HG02759 (cell line): ENCODE data around the gene PRPSAP1.
"Not testable (repeated sequence)": the region's sequence is repeated elsewhere in the genome, so short reads cannot be mapped to it uniquely, and the experiment has no call there.

Source experiments
- ATAC-seq: cut with Tn5 transposase; IDR thresholded peaks from one replicate; pipeline ENCODE4 v1.9.1; 2021; ENCODE audit warnings: mild to moderate bottlenecking, moderate library complexity; ENCODE audit not compliant: unreplicated experiment

The PRPSAP1 gene

GRCh38 chr17:76327696-76328095 lies 26.0 kb downstream of the PRPSAP1 start:
- ATAC-seq: no peak

GRCh38 chr17:76326306-76326705 lies 27.4 kb downstream of the PRPSAP1 start:
- no peak for ATAC-seq

DNA sequence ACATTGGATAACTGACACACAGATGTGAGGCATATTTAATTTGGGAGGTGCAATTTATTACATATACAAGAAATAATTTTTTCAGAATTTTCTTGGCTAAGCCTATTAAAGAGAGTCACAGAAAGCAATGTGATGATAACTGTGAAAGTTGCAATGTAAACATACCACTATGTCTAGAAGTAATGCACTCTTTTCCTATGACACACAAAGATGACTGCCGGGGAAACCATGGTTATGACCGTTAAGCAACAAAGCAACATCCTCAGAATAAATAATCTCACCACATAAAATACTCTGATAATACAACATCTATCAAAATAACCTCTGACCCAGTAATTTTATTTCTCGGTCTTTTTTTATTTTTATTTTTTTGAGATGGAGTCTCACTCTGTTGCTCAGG lies 35.1 kb downstream of the PRPSAP1 start:
- ATAC-seq: no peak

GRCh38 chr17:76317535-76317934 lies 36.2 kb downstream of the PRPSAP1 start:
- ATAC-seq: no peak

- ATAC-seq: no peak
These were observed 39.1 kb downstream of the PRPSAP1 start for GRCh38 chr17:76314392-76315227.

- ATAC-seq: no peak
These were observed 41.0 kb downstream of the PRPSAP1 start for GRCh38 chr17:76312735-76313134.

GRCh38 chr17:76309461-76309860 lies 44.3 kb downstream of the PRPSAP1 start:
- ATAC-seq: no peak

GRCh38 chr17:76307966-76308338 lies 45.8 kb downstream of the PRPSAP1 start, which contains the start of gene QRICH2:
QRICH2 (minus strand) TSS chr17:76308276; CDS start chr17:76307998, 278 bp downstream.
- ATAC-seq: no peak

GRCh38 chr17:76307299-76307965 lies 46.3 kb downstream of the PRPSAP1 start:
- ATAC-seq: no peak

- not testable (repeated sequence) for ATAC-seq
These were observed 48.6 kb downstream of the PRPSAP1 start for GRCh38 chr17:76305135-76305454.

DNA sequence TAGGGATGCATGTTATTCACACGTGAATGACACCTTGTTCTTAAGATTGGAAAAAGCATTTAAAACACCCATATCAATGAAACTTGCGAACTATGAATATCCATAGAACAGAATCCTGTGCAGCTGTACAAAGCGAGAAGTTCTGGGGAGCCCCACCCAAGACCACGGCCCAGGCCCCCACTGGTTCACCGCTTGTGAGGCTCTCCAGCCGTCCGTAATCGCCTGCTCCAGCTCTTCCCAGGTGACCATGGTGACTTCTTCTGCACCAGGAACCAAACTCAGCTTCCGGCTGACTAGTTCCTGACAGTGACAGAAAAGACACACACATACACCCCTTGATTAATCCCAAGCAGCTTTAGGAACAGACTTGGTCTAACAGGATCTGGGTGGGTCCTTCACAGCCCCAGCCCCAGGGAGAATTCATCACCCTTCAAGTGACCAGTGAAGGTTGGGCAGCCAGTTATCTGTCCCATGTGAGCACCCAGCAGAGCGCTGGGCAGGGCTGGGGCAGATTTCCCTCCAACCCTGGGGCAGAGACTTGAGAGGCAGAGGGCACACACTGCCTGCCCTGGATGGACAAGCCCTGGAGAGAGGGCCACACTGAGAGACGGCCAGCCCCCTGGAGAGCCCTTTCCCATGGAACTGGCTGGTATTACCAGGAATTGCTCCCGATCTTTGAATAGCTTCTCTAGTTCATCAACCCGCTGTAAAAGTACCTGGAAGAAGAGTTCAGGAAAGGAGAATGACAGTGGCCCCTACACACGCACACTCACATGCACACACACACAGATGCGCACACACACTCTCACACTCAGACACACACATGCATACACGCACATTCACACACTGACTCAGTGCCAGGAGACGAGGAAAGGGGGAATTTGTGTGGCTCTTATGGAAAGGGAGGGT lies 49.2 kb downstream of the PRPSAP1 start:
- ATAC-seq: no peak

DNA sequence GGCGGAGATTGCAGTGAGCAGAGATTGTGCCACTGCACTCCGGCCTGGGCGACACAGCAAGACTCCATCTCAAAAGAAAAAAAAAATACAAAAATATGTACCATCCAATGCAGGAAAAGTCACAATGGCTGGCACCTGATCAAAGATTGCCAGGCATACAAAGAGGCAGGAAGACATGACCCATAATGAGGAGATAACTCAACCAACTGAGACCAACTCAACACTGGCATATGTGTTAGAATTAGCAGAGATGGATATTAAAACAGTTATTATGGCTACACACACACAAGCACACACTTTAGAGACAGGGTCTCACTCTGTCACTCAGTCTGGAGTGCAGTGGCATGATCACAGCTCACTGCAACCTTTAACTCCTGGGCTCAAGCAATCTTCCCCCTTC lies 56.3 kb downstream of the PRPSAP1 start:
- no peak for ATAC-seq

DNA sequence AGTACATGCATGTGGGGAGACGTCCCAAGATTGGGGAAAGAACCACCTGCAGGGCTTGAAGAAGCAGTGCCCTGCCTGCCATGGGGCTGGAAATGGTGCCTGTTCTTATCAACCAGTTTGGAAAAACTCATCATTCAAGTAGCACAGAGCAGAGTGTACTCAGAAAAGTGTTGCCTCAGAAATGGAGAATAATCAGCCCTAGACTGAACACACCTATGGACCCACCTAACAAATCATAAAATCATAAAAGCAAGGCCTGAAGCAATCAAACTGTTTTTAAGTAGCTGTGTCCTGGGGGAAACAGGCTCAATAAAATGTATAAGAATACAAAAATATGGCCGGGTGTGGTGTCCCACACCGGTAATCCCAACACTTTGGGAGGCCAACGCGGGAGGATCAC lies 56.8 kb downstream of the PRPSAP1 start:
- ATAC-seq: no peak

DNA sequence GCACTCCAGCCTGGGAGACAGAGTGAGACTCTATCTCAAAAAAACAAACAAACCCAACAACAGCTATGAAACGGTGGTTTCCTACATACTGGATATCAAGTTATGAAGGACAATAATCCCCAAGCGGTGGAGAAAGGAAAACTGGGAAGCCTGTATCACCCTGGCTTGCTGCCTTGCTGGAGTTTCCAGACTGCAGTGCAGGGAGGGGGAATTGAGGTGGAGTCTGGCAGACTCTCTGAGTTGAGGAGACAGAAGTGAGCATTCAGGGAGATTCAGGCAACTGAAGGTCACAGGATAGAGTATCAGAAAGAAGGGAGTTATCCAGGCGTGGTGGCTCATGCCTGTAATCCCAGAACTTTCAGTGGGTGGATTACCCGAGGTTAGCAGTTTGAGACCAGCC lies 57.5 kb downstream of the PRPSAP1 start:
- no peak for ATAC-seq

DNA sequence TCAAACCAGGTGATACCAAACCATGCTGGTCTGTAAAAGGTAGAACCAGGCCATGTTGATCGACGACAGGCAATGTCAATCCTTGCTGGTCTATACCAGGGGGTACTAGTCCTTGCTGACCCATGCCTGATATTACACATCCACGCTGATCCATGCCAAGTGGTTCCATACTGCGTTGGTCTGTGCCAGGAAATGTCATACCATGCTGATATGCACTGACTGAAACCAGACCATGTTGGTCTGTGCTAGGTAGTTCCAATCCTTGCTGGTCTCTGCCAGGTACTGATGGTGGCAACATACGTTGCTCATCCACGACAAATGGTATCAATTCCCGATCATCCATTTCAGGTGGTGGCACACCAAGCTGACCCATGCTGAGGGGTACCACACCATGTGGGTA lies 60.6 kb downstream of the PRPSAP1 start:
- ATAC-seq: no peak

GRCh38 chr17:76292567-76292966 lies 61.1 kb downstream of the PRPSAP1 start:
- no peak for ATAC-seq

- ATAC-seq: no peak
These were observed 71.9 kb downstream of the PRPSAP1 start for GRCh38 chr17:76281573-76282371.

DNA sequence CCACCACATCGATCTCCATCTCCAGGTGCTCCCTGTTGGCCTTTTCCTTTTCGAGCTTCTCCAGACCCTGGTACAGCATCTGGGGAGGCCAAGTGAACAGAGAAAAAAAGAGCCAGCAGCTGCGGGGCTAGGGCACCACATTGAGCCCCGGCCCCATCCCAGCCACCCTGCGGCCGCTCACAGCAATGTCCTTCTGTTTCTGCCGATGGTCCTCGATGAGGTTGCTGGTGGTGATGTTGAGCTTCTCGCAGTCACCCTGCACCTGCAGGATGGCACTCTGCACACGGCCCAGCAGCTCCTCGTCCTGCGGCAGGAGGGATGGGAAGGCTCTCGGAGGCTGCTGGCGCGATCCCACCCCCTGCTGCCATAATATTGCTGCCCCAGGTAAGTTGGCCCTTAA lies 73.1 kb downstream of the PRPSAP1 start:
- no peak for ATAC-seq

- no peak for ATAC-seq
These were observed 73.9 kb downstream of the PRPSAP1 start for GRCh38 chr17:76279742-76280287.
